WTC11 (cell line): ENCODE results near the gene CLP1. TPM values are rescaled to one million over a fixed set of nuclear protein-coding genes. Genes with fewer than 3 reads are reported as not detected.
A peak's percentile ranks its signal among the peaks of the same experiment; 100 is the strongest.

Experiments used
- ATAC-seq: fragments of 200-7000 bp; cut with Tn5 transposase; 2 replicates; pipeline ENCODE4 v1.10.0; 2021; ENCODE audit warnings: mild to moderate bottlenecking, moderate library complexity
- CTCF ChIA-PET: fragments of 300-600 bp; sonication (Branson Sonifier 250); formaldehyde crosslinking; loops from one replicate; lab custom pipeline; 2021; ENCODE audit warnings: antibody characterized with exemption; lab: Charles Lee
- POLR2A ChIA-PET: fragments of 350-600 bp; sonication (Branson Sonifier 250); formaldehyde crosslinking; loops from one replicate; lab custom pipeline; 2021; ENCODE audit warnings: antibody characterized with exemption; lab: Charles Lee
- DNase-seq: peaks from one replicate; pipeline ENCODE4 v3.0.0; 2021; ENCODE audit warnings: low spot score
- H3K27ac Mint-ChIP-seq: 2 replicates; pipeline ENCODE4 v1.8.0; 2021; ENCODE audit warnings: mixed read lengths
- H3K27me3 Mint-ChIP-seq: 2 replicates; pipeline ENCODE4 v1.8.0; 2021; ENCODE audit warnings: low read depth, mild to moderate bottlenecking, moderate library complexity, mixed read lengths
- H3K36me3 Mint-ChIP-seq: 2 replicates; pipeline ENCODE4 v1.8.0; 2021; ENCODE audit warnings: mixed read lengths
- H3K4me1 Mint-ChIP-seq: 2 replicates; pipeline ENCODE4 v1.8.0; 2022; ENCODE audit warnings: mixed read lengths
- H3K4me3 Mint-ChIP-seq: 2 replicates; pipeline ENCODE4 v1.8.0; 2021; ENCODE audit warnings: mild to moderate bottlenecking, moderate library complexity, mixed read lengths
- H3K9me3 Mint-ChIP-seq: 2 replicates; pipeline ENCODE4 v1.8.0; 2021; ENCODE audit warnings: mixed read lengths
- ATF2 ChIP-seq: sonication (generic); formaldehyde crosslinking; IDR thresholded peaks from 2 replicates; pipeline ENCODE4 v1.8.1; 2022; ENCODE audit warnings: low read depth, missing genetic modification reagents, borderline replicate concordance
- E2F1 ChIP-seq: sonication (generic); formaldehyde crosslinking; IDR thresholded peaks from 2 replicates; pipeline ENCODE4 v1.8.0; 2022; ENCODE audit warnings: mild to moderate bottlenecking, missing genetic modification reagents
- EMX1 ChIP-seq: fragments of 250-450 bp; sonication (Bioruptor Pico); IDR thresholded peaks from 2 replicates; pipeline ENCODE4 v1.8.0; 2021; ENCODE audit warnings: mild to moderate bottlenecking
- FOXP4 ChIP-seq: sonication (generic); formaldehyde crosslinking; IDR thresholded peaks from 2 replicates; pipeline ENCODE4 v1.8.0; 2022; ENCODE audit warnings: mild to moderate bottlenecking, missing genetic modification reagents
- GRHL2 ChIP-seq: fragments of 250-450 bp; sonication (Bioruptor Pico); IDR thresholded peaks from 2 replicates; pipeline ENCODE4 v1.8.0; 2022; ENCODE audit warnings: mild to moderate bottlenecking, moderate library complexity; ENCODE audit not compliant: insufficient replicate concordance, severe bottlenecking
- IRF1 ChIP-seq: sonication (generic); formaldehyde crosslinking; IDR thresholded peaks from 2 replicates; pipeline ENCODE4 v1.8.0; 2023; ENCODE audit warnings: missing genetic modification reagents
- JAZF1 ChIP-seq: fragments of 250-450 bp; sonication (Bioruptor Pico); IDR thresholded peaks from 2 replicates; pipeline ENCODE4 v1.9.0; 2021; ENCODE audit warnings: moderate library complexity, mild to moderate bottlenecking, inconsistent platforms
- JUN ChIP-seq: sonication (generic); formaldehyde crosslinking; IDR thresholded peaks from 2 replicates; pipeline ENCODE4 v1.8.0; 2023; ENCODE audit warnings: mild to moderate bottlenecking, missing genetic modification reagents
- KAT7 ChIP-seq: sonication (generic); formaldehyde crosslinking; IDR thresholded peaks from 2 replicates; pipeline ENCODE4 v1.8.1; 2023; ENCODE audit warnings: missing genetic modification reagents, mild to moderate bottlenecking, borderline replicate concordance
- MYBL2 ChIP-seq: sonication (generic); formaldehyde crosslinking; IDR thresholded peaks from 2 replicates; pipeline ENCODE4 v1.8.1; 2023; ENCODE audit warnings: mild to moderate bottlenecking, moderate library complexity, missing genetic modification reagents
- NR3C1 ChIP-seq: sonication (generic); formaldehyde crosslinking; conservative IDR thresholded peaks from 2 replicates; pipeline ENCODE4 v1.8.1; 2023; ENCODE audit warnings: low read depth, mild to moderate bottlenecking, missing genetic modification reagents
- OVOL2 ChIP-seq: fragments of 250-450 bp; sonication (Bioruptor Pico); IDR thresholded peaks from 2 replicates; pipeline ENCODE4 v1.9.0; 2021; ENCODE audit warnings: mild to moderate bottlenecking, borderline replicate concordance
- PRDM15 ChIP-seq: sonication (generic); formaldehyde crosslinking; IDR thresholded peaks from 2 replicates; pipeline ENCODE4 v1.8.0; 2022; ENCODE audit warnings: missing genetic modification reagents
- SMAD3 ChIP-seq: sonication (generic); formaldehyde crosslinking; IDR thresholded peaks from 2 replicates; pipeline ENCODE4 v1.8.0; 2022; ENCODE audit warnings: missing genetic modification reagents, mild to moderate bottlenecking, borderline replicate concordance
- SOX15 ChIP-seq: fragments of 250-450 bp; sonication (Bioruptor Pico); IDR thresholded peaks from 2 replicates; pipeline ENCODE4 v1.9.0; 2021; ENCODE audit warnings: mild to moderate bottlenecking
- USF1 ChIP-seq: sonication (generic); formaldehyde crosslinking; IDR thresholded peaks from 2 replicates; pipeline ENCODE4 v1.8.0; 2022; ENCODE audit warnings: mild to moderate bottlenecking, missing genetic modification reagents
- ZBTB21 ChIP-seq: sonication (generic); formaldehyde crosslinking; IDR thresholded peaks from 2 replicates; pipeline ENCODE4 v1.8.1; 2023; ENCODE audit warnings: mild to moderate bottlenecking, missing genetic modification reagents, borderline replicate concordance
- ZNF121 ChIP-seq: sonication (generic); formaldehyde crosslinking; IDR thresholded peaks from 2 replicates; pipeline ENCODE4 v1.8.0; 2023; ENCODE audit warnings: missing genetic modification reagents
- ZNF263 ChIP-seq: sonication (generic); formaldehyde crosslinking; IDR thresholded peaks from 2 replicates; pipeline ENCODE4 v1.8.1; 2022; ENCODE audit warnings: low read depth, mild to moderate bottlenecking, moderate library complexity, missing genetic modification reagents
- ZNF396 ChIP-seq: fragments of 250-450 bp; sonication (Bioruptor Pico); IDR thresholded peaks from 2 replicates; pipeline ENCODE4 v1.8.0; 2021; ENCODE audit warnings: mild to moderate bottlenecking, moderate library complexity, borderline replicate concordance
- ZNF416 ChIP-seq: fragments of 250-450 bp; sonication (Bioruptor Pico); IDR thresholded peaks from 2 replicates; pipeline ENCODE4 v1.9.0; 2021; ENCODE audit warnings: mild to moderate bottlenecking, inconsistent platforms
- ZNF512 ChIP-seq: sonication (generic); formaldehyde crosslinking; IDR thresholded peaks from 2 replicates; pipeline ENCODE4 v1.8.1; 2022; ENCODE audit warnings: missing genetic modification reagents, borderline replicate concordance
- total RNA-seq: library from RNA; stranded (reverse); gene quantifications from 3 replicates; pipeline ENCODE4 v1.2.3, GENCODE V29; 2021

CLP1 gene
- total RNA-seq, 1 experiment from 2014 or later: 26.3 TPM

- no peak for TF ChIP-seq MYBL2 (CRISPR knock-in tag)
- no peak for TF ChIP-seq EMX1 (CRISPR knock-in tag)
- TF ChIP-seq ZNF396 (CRISPR knock-in tag): no peak
- no peak for TF ChIP-seq JUN (CRISPR knock-in tag)
- no peak for TF ChIP-seq ZNF512 (CRISPR knock-in tag)
- no peak for TF ChIP-seq ZBTB21 (CRISPR knock-in tag)
Measured at GRCh38 chr11:57610170-57610569, 47.4 kb upstream of the CLP1 start (continued).

GRCh38 chr11:57614234-57614772 lies 43.3 kb upstream of the CLP1 start:
- ChIA-PET CTCF (interaction anchor here (0.6 to 3.1 kb wide), 3 partner anchors 26 to 111 kb away, joined by 4 to 16 read pairs (median 9); no protein-coding TSS in a partner anchor), POLR2A (interaction anchor here (0.8 to 1.1 kb wide), 3 partner anchors 25 to 32 kb away, joined by 3 to 4 read pairs (median 3); no protein-coding TSS in a partner anchor)
- no peak overlapping the region for H3K27ac Mint-ChIP-seq
- H3K4me3 Mint-ChIP-seq: no peak overlapping the region
- peaks cover 7% of the 10 kb centered on the region; the same call in 1 of the 2 replicates for H3K9me3 Mint-ChIP-seq
- peaks cover 13% of the 10 kb centered on the region for H3K4me1 Mint-ChIP-seq
- TF ChIP-seq KAT7 (CRISPR knock-in tag) (no peak), OVOL2 (no peak), ZNF121 (CRISPR knock-in tag) (no peak), USF1 (no peak), ZNF416 (CRISPR knock-in tag) (no peak), FOXP4 (CRISPR knock-in tag) (no peak), E2F1 (no peak), IRF1 (CRISPR knock-in tag) (no peak)
- DNase-seq (no peak), ATAC-seq (peak; percentile 28; the same call in 1 of the 2 replicates)
- peaks cover 32% of the 10 kb centered on the region for H3K36me3 Mint-ChIP-seq
- no peaks in the 10 kb centered on the region for H3K27me3 Mint-ChIP-seq

GRCh38 chr11:57615308-57615707 lies 42.3 kb upstream of the CLP1 start:
- ATAC-seq (no peak), DNase-seq (no peak)
- ChIA-PET CTCF (interaction anchor here (0.9 to 3.1 kb wide), 2 partner anchors 25 to 29 kb away, joined by 3 to 16 read pairs; no protein-coding TSS in a partner anchor), POLR2A (no interaction called here)
- no peak overlapping the region for H3K27ac Mint-ChIP-seq
- H3K9me3 Mint-ChIP-seq: peaks cover 16% of the 10 kb centered on the region
- peaks cover 7% of the 10 kb centered on the region for H3K4me1 Mint-ChIP-seq
- H3K27me3 Mint-ChIP-seq: peaks cover 3% of the 10 kb centered on the region; the same call in 1 of the 2 replicates
- H3K36me3 Mint-ChIP-seq: peaks cover 40% of the 10 kb centered on the region
- H3K4me3 Mint-ChIP-seq: no peak overlapping the region
- no peak for TF ChIP-seq ZNF263
- no peak for TF ChIP-seq KAT7 (CRISPR knock-in tag)
- no peak for TF ChIP-seq PRDM15 (CRISPR knock-in tag)
- TF ChIP-seq GRHL2: no peak
- TF ChIP-seq ATF2: no peak
- no peak for TF ChIP-seq SMAD3 (CRISPR knock-in tag)
- no peak for TF ChIP-seq ZNF416 (CRISPR knock-in tag)
- no peak for TF ChIP-seq NR3C1 (CRISPR knock-in tag)
- TF ChIP-seq JAZF1 (CRISPR knock-in tag): no peak
- TF ChIP-seq OVOL2: no peak
- TF ChIP-seq SOX15: no peak
